Activated CD4-positive, alpha-beta T cell treated with anti-CD3 and anti-CD28 coated beads for 24 hours (primary cell): ENCODE measurements around the gene EXOC7.

Source experiments
- DNase-seq, 2 donors: peaks; one replicate each; pipeline ENCODE4 v3.0.0-alpha.2; 2020; ENCODE audit warnings: low read depth in 2 of 2

EXOC7 gene

GRCh38 chr17:76040376-76040775, 63.2 kb downstream of the EXOC7 start:
- no peak for DNase-seq

- DNase-seq: no peak
Measured at GRCh38 chr17:76039121-76039520, 64.5 kb downstream of the EXOC7 start.

- DNase-seq: no peak
Measured at GRCh38 chr17:76038050-76038449, 65.5 kb downstream of the EXOC7 start.

GRCh38 chr17:76036497-76037261, 66.9 kb downstream of the EXOC7 start:
- no peak for DNase-seq

- DNase-seq: no peak
Measured at GRCh38 chr17:76034428-76035350, 68.9 kb downstream of the EXOC7 start.

GRCh38 chr17:76033139-76033538, 70.4 kb downstream of the EXOC7 start:
- DNase-seq: no peak

- no peak for DNase-seq
Measured at GRCh38 chr17:76032780-76033108, 70.8 kb downstream of the EXOC7 start.

GRCh38 chr17:76032073-76032779, 71.4 kb downstream of the EXOC7 start:
- DNase-seq: no peak
